Erythroblast (primary cell): ENCODE measurements around the gene STARD3.

Experiments
- GATA1 ChIP-seq: IDR thresholded peaks from 2 replicates; pipeline ENCODE4 v1.6.1; 2011; ENCODE audit warnings: low read depth, mild to moderate bottlenecking, control low read depth, low read length, moderate library complexity
- POLR2A ChIP-seq: IDR thresholded peaks from 2 replicates; pipeline ENCODE4 v1.6.1; 2011; ENCODE audit warnings: mild to moderate bottlenecking, low read length

- no peak for TF ChIP-seq POLR2A
- TF ChIP-seq GATA1: no peak
Observed at GRCh38 chr17:39711851-39712250, 74.9 kb downstream of the STARD3 start.
